Thoracic aorta (tissue), 2 donors: Measurements from ENCODE around the gene ZRANB1. TPM values are rescaled to one million over a fixed set of nuclear protein-coding genes. Genes with fewer than 3 reads are reported as not detected.
A peak's percentile ranks its signal among the peaks of the same experiment; 100 is the strongest.

Experiments used
- ATAC-seq: fragments of 150-250 bp; one replicate; pipeline ENCODE4 v1.8.0; 2017; ENCODE audit warnings: low read depth; ENCODE audit not compliant: insufficient number of reproducible peaks, low FRiP score
- DNase-seq: peaks from one replicate; pipeline ENCODE4 v3.0.0-alpha.2; 2020; ENCODE audit warnings: low spot score
- H3K27ac ChIP-seq, 2 donors: fragments of 200-600 bp; sonication (generic); 1 replicate in 1 of 2; 2 replicates in 1 of 2; pipeline ENCODE4 v1.5.1; 2016; ENCODE audit warnings: mild to moderate bottlenecking in 2 of 2, moderate library complexity in 2 of 2
- H3K27me3 ChIP-seq: fragments of 200-600 bp; sonication (generic); replicated peaks from 2 replicates; pipeline ENCODE4 v1.6.0; 2016; ENCODE audit warnings: mild to moderate bottlenecking; ENCODE audit not compliant: insufficient read depth
- H3K36me3 ChIP-seq: fragments of 200-600 bp; sonication (generic); one replicate; pipeline ENCODE4 v1.5.1; 2016
- H3K4me1 ChIP-seq, 2 donors: fragments of 200-600 bp; sonication (generic); 1 replicate in 1 of 2; 2 replicates in 1 of 2; pipeline versions ENCODE4 v1.5.1 to v1.6.0; 2016; ENCODE audit warnings: low read depth in 2 of 2, mild to moderate bottlenecking in 1 of 2; ENCODE audit not compliant: control insufficient read depth in 1 of 2
- H3K4me3 ChIP-seq: fragments of 200-600 bp; sonication (generic); 2 replicates; pipeline ENCODE4 v1.5.1; 2016; ENCODE audit warnings: mild to moderate bottlenecking
- H3K9me3 ChIP-seq: fragments of 200-600 bp; sonication (generic); 2 replicates; pipeline ENCODE4 v1.5.1; 2016
- total RNA-seq, 2 donors: library from RNA; depleted of rRNA; stranded (reverse); fragments of >200 nt; gene quantifications; one replicate each; pipeline versions ENCODE4 v1.1.0 to v1.2.3, GENCODE V29; 2016
- TF ChIP-seq, protein P1 (sequence below): fragments of 200-600 bp; sonication (generic); IDR thresholded peaks from one replicate; pipeline ENCODE4 v1.5.1; 2019; ENCODE audit warnings: antibody characterized with exemption

Gene ZRANB1
- total RNA-seq, 2 donors from 2014 or later, result 30.1 to 30.9 TPM

- Histone ChIP-seq H3K27me3 (no peaks in the 10 kb centered on the region), H3K27ac (peak overlapping the region; percentile 96 to 98), H3K9me3 (no peaks in the 10 kb centered on the region), H3K36me3 (peaks cover 6% of the 10 kb centered on the region), H3K4me1 (peaks cover 7 to 54% of the 10 kb centered on the region in 2 donors), H3K4me3 (peak overlapping the region; percentile 92)
- TF ChIP-seq, protein P1, sequence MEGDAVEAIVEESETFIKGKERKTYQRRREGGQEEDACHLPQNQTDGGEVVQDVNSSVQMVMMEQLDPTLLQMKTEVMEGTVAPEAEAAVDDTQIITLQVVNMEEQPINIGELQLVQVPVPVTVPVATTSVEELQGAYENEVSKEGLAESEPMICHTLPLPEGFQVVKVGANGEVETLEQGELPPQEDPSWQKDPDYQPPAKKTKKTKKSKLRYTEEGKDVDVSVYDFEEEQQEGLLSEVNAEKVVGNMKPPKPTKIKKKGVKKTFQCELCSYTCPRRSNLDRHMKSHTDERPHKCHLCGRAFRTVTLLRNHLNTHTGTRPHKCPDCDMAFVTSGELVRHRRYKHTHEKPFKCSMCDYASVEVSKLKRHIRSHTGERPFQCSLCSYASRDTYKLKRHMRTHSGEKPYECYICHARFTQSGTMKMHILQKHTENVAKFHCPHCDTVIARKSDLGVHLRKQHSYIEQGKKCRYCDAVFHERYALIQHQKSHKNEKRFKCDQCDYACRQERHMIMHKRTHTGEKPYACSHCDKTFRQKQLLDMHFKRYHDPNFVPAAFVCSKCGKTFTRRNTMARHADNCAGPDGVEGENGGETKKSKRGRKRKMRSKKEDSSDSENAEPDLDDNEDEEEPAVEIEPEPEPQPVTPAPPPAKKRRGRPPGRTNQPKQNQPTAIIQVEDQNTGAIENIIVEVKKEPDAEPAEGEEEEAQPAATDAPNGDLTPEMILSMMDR, result no peak
- DNase-seq (no peak), ATAC-seq (no peak)
These were observed 23.0 kb upstream of the ZRANB1 start for GRCh38 chr10:124918906-124919305.

- Histone ChIP-seq H3K27me3 (no peaks in the 10 kb centered on the region), H3K4me3 (no peak overlapping the region), H3K9me3 (no peaks in the 10 kb centered on the region), H3K4me1 (peaks cover 13 to 66% of the 10 kb centered on the region in 2 donors), H3K27ac (no peak overlapping the region), H3K36me3 (peaks cover 6% of the 10 kb centered on the region)
- TF ChIP-seq, protein P1, result no peak
- ATAC-seq (no peak), DNase-seq (no peak)
These were observed 20.7 kb upstream of the ZRANB1 start for GRCh38 chr10:124921261-124921660.

DNA sequence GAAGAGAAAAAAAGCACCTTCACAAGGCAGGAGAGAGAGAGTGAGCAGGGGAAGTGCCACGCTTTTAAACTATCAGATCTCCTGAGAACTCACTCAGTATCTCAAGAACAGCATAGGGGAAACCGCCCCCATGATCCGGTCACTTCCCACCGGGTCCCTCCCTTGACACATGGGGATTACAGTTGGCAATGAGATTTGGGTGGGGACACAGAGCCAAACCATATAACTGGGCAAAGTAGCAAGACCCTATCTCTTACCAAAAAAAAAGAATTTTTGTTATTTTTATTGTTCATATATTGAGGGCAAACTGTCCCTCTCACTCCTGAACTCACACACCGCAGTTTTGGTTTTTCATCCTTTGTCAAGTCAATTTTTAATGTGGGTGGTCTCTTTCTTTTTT lies 18.2 kb upstream of the ZRANB1 start:
- H3K27me3 ChIP-seq, result no peaks in the 10 kb centered on the region
- no peak overlapping the region for H3K4me3 ChIP-seq
- DNase-seq (no peak), ATAC-seq (no peak)
- H3K4me1 ChIP-seq, result peaks cover 9 to 58% of the 10 kb centered on the region in 2 donors
- H3K27ac ChIP-seq, result no peak overlapping the region
- H3K9me3 ChIP-seq, result no peaks in the 10 kb centered on the region
- TF ChIP-seq, protein P1, result no peak
- peaks cover 12% of the 10 kb centered on the region for H3K36me3 ChIP-seq

DNA sequence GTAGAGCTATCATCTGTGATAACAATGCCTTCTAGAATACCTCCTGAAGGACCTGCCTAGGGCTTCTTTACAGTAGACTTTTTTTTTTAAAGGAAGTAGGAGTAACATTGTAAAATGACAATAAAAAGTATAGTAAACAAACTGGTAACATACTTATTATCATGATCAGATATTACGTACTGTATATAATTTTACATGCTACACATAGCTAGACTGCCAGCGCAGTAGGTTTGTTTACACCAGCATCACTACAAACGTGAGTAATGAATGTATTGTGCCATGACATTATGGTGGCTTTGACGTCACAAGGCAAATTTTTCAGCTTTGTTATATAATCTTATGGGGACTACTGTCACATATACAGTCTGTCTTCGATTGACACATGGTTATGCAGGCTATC lies 15.4 kb upstream of the ZRANB1 start:
- no peak for ATAC-seq
- TF ChIP-seq, protein P1, result no peak
- no peaks in the 10 kb centered on the region for H3K9me3 ChIP-seq
- H3K27me3 ChIP-seq, result no peaks in the 10 kb centered on the region
- peaks cover 6 to 35% of the 10 kb centered on the region in 2 donors for H3K4me1 ChIP-seq
- H3K36me3 ChIP-seq, result peaks cover 12% of the 10 kb centered on the region
- no peak for DNase-seq
- no peak overlapping the region for H3K27ac ChIP-seq
- H3K4me3 ChIP-seq, result no peak overlapping the region

GRCh38 chr10:124928087-124928486 lies 13.8 kb upstream of the ZRANB1 start:
- Histone ChIP-seq H3K9me3 (no peaks in the 10 kb centered on the region), H3K27ac (no peak overlapping the region), H3K4me1 (peaks cover 6 to 27% of the 10 kb centered on the region in 2 donors), H3K27me3 (no peaks in the 10 kb centered on the region), H3K4me3 (no peak overlapping the region), H3K36me3 (peaks cover 7% of the 10 kb centered on the region)
- DNase-seq (no peak), ATAC-seq (no peak)
- TF ChIP-seq, protein P1, result no peak
